ENCODE results near the gene TEDC1.
A peak's percentile ranks its signal among the peaks of the same experiment; 100 is the strongest.

Gene TEDC1

GRCh38 chr14:105517096-105517495, 26.1 kb downstream of the TEDC1 start:
- H3K4me3 ChIP-seq (ENCODE audit: low read depth, low read length): no peak overlapping the region

GRCh38 chr14:105519946-105520698, 29.1 kb downstream of the TEDC1 start:
- H3K4me3 ChIP-seq (ENCODE audit: low read depth, low read length): no peak overlapping the region

- H3K4me3 ChIP-seq (ENCODE audit: low read depth, low read length): no peak overlapping the region
Measured at GRCh38 chr14:105525326-105525725, 34.3 kb downstream of the TEDC1 start.

- H3K4me3 ChIP-seq (ENCODE audit: low read depth, low read length): peak within 1 kb of the TSS; percentile 28
Measured at GRCh38 chr14:105525861-105526775, 35.1 kb downstream of the TEDC1 start, which contains the start of gene TMEM121. TMEM121 (plus strand) TSS chr14:105526583; CDS start chr14:105528835, 2,252 bp downstream.

- H3K4me3 ChIP-seq (ENCODE audit: low read depth, low read length): no peak overlapping the region
Measured at GRCh38 chr14:105526776-105527380, 35.8 kb downstream of the TEDC1 start.

GRCh38 chr14:105527381-105527825, 36.4 kb downstream of the TEDC1 start:
- H3K4me3 ChIP-seq (ENCODE audit: low read depth, low read length): no peak overlapping the region

GRCh38 chr14:105527826-105528585, 37.0 kb downstream of the TEDC1 start:
- H3K4me3 ChIP-seq (ENCODE audit: low read depth, low read length): no peak overlapping the region

- no peak overlapping the region for H3K4me3 ChIP-seq (ENCODE audit: low read depth, low read length)
Measured at GRCh38 chr14:105528586-105529318, 37.7 kb downstream of the TEDC1 start.

GRCh38 chr14:105529319-105529568, 38.2 kb downstream of the TEDC1 start:
- no peak overlapping the region for H3K4me3 ChIP-seq (ENCODE audit: low read depth, low read length)

GRCh38 chr14:105529569-105530284, 38.7 kb downstream of the TEDC1 start:
- no peak overlapping the region for H3K4me3 ChIP-seq (ENCODE audit: low read depth, low read length)

- H3K4me3 ChIP-seq (ENCODE audit: low read depth, low read length): no peak overlapping the region
Measured at GRCh38 chr14:105530285-105531087, 39.4 kb downstream of the TEDC1 start.

GRCh38 chr14:105531088-105531893, 40.2 kb downstream of the TEDC1 start:
- H3K4me3 ChIP-seq (ENCODE audit: low read depth, low read length): no peak overlapping the region

- no peak overlapping the region for H3K4me3 ChIP-seq (ENCODE audit: low read depth, low read length)
Measured at GRCh38 chr14:105531894-105532623, 41.0 kb downstream of the TEDC1 start.

GRCh38 chr14:105532735-105533141, 41.7 kb downstream of the TEDC1 start:
- no peak overlapping the region for H3K4me3 ChIP-seq (ENCODE audit: low read depth, low read length)

- H3K4me3 ChIP-seq (ENCODE audit: low read depth, low read length): no peak overlapping the region
Measured at GRCh38 chr14:105533391-105533790, 42.3 kb downstream of the TEDC1 start.

GRCh38 chr14:105533811-105534498, 42.9 kb downstream of the TEDC1 start:
- H3K4me3 ChIP-seq (ENCODE audit: low read depth, low read length): no peak overlapping the region

GRCh38 chr14:105534586-105534985, 43.5 kb downstream of the TEDC1 start:
- no peak overlapping the region for H3K4me3 ChIP-seq (ENCODE audit: low read depth, low read length)
